ENCODE data around the gene CACNA1C.

DNA sequence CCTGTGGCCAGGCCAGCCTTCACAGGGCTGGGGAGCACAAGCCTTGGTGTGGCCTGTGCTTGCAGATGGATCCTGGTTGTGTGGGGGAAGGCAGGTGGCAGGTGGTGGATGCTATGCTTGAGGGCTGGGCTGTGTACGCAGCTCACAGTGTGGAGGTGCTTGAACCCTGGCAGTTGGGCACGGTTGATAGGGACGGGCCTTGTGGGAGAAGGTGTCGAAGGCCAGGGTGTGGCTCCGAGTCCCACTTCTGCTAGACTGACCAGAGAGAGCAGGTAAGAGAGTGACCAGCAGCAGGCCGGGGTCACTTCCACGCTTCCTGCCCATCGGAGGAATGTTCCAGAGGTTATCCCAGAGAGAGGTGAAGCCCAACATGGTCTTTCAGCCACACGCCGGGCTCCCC lies 85.5 kb downstream of the CACNA1C start:
- TF ChIP-seq, protein P1, sequence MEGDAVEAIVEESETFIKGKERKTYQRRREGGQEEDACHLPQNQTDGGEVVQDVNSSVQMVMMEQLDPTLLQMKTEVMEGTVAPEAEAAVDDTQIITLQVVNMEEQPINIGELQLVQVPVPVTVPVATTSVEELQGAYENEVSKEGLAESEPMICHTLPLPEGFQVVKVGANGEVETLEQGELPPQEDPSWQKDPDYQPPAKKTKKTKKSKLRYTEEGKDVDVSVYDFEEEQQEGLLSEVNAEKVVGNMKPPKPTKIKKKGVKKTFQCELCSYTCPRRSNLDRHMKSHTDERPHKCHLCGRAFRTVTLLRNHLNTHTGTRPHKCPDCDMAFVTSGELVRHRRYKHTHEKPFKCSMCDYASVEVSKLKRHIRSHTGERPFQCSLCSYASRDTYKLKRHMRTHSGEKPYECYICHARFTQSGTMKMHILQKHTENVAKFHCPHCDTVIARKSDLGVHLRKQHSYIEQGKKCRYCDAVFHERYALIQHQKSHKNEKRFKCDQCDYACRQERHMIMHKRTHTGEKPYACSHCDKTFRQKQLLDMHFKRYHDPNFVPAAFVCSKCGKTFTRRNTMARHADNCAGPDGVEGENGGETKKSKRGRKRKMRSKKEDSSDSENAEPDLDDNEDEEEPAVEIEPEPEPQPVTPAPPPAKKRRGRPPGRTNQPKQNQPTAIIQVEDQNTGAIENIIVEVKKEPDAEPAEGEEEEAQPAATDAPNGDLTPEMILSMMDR (IDR thresholded peaks at IDR 0.05): no peak
- TF ChIP-seq POLR2AphosphoS5 (IDR thresholded peaks at IDR 0.05): no peak
- TF ChIP-seq POLR2A (IDR thresholded peaks at IDR 0.05): no peak
